CD4-positive, alpha-beta T cell treated with Interleukin-15 for 1 hour (primary cell): ENCODE results near the gene TMEM59.
"Not testable (repeated sequence)": the region's sequence is repeated elsewhere in the genome, so short reads cannot be mapped to it uniquely, and the experiment has no call there.

Experiments used
- DNase-seq: peaks from one replicate; pipeline ENCODE4 v3.0.0-alpha.2; 2020

The TMEM59 gene, protein sequence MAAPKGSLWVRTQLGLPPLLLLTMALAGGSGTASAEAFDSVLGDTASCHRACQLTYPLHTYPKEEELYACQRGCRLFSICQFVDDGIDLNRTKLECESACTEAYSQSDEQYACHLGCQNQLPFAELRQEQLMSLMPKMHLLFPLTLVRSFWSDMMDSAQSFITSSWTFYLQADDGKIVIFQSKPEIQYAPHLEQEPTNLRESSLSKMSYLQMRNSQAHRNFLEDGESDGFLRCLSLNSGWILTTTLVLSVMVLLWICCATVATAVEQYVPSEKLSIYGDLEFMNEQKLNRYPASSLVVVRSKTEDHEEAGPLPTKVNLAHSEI

DNA sequence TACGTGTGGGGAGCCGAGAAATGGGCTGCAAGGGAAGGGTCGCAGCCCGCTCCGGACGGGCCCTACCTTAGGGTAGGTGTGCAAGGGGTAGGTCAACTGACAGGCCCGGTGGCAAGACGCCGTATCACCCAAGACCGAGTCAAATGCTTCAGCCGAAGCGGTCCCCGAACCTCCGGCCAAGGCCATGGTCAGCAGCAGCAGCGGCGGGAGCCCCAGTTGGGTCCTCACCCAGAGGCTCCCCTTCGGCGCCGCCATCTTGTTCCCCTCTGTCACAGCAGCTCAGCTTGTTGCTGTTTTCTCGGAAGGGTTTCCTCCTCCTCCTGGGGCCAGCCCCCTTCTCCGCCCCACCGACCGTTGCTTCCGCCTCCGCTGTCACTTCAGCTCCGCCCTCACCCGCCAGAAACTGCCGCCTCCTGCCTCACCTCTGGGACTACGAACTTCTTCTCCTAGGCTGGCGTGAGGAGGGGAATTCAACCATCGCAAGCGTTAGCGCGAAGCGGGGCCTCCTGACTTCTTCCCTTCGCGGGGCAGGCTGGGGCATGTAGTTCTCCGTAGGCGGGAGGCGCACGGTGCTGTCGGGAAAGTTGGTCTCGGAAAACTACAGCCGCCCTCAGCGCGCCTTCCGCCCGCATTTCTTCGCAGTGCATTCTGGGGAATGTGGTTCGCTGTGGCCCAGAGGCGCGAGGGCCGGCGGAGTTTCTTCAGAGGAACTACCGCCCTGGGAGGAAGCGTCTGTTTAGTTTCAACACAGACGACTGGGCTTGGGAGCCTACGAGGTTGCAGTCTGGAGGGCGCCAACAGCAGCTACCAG lies at the start of gene TMEM59, which contains the start of gene TCEANC2:
Gene TMEM59 (minus strand): TSS at position 271 of the 811 bp plus-strand sequence. CDS start 16 bp downstream, at position 255.
Gene TCEANC2 (plus strand): TSS at position 675 of the 811 bp plus-strand sequence. CDS start 815 bp downstream, outside the sequence.
- DNase-seq, result peak; percentile 99

DNA sequence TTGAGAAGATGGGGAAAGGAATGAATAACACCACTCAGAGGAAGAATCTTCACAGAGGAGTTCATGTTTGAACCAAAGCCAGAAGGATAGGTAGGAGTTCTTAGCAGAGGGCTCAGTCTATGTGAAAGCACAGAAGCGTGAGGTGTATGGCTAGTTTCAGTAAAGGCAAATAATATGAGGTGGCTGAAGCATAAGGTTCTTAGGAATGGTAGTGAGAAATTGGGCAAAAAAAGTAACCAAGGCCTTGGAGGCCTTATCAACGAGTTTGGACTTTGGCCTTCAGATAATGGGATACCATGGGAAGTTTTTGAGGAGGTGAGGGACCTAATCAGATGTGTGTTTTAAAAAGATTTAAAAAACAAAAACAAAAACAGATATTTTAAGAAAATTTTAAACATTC lies 47.5 kb upstream of the TMEM59 start:
- DNase-seq, result no peak

DNA sequence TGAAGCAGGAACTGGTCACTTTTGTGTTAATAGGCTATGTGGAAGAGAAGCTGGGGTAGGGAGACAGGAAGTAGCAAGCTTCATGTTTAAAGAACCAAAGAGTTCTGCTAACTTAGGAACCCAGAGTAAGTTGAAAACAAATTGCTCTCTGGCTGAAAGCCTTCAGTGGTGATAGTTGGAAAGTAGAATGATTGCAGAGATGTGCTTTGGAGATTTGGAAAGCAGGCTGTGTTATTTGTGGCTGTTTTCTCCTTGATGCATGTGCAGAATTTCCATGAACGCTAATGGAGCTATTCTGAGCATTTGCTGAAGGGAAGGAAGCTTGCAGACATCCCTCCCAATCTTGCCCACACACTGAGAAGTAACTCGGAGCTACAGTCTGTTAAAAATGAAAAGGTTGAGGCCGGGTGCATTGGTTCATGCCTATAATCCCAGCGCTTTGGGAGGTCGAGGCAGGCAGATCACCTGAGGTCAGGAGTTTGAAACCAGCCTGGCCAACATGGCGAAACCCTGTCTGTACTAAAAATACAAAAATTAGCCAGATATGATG lies 46.1 kb upstream of the TMEM59 start:
- no peak for DNase-seq

DNA sequence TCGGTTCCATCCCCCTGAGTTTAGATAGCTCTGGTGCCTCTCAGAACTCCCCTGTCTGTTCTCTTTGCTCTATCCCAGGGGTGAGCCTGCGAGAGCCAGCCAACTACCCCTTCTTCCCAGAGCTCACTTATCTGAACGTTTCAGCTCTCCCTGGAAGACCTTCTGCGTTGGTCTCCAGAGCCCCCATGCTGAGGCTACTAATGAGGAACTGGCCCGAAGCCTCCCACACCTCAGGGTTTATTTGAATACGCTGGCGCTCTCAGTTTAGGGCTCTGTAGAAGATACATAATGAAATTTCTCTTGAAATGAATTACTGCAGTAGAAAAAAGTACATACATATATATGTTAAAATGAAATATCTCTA lies 43.9 kb upstream of the TMEM59 start:
- DNase-seq, result no peak

DNA sequence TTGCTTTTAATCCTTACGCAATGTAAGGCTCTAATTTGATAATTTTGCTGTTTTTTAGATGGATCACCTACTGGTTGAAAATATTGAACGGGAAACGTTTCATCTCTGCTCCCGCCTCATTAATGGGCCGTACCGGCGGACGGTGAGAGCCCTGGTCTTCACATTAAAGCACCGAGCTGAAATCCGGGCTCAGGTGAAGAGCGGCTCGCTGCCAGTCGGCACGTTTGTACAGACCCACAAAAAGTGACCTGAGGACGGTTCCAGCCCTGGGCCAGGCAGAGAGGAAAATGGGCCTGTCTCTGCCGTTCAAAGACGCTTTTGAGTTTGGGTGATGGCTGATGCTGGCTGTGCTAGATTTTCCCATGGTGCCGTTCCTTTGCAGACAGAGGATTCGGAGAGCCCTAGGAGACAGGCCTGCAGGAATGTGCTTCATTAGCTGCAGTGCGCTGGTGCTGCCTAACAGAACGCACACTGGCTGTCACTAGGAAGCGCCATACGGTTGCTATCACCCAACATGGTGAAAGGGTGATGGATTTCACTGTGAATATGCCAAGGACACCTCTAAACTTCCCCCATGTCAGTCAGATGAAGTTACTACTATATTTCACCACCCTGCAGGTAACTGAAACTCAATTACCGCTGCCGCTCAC lies 43.3 kb upstream of the TMEM59 start:
- DNase-seq, result no peak

DNA sequence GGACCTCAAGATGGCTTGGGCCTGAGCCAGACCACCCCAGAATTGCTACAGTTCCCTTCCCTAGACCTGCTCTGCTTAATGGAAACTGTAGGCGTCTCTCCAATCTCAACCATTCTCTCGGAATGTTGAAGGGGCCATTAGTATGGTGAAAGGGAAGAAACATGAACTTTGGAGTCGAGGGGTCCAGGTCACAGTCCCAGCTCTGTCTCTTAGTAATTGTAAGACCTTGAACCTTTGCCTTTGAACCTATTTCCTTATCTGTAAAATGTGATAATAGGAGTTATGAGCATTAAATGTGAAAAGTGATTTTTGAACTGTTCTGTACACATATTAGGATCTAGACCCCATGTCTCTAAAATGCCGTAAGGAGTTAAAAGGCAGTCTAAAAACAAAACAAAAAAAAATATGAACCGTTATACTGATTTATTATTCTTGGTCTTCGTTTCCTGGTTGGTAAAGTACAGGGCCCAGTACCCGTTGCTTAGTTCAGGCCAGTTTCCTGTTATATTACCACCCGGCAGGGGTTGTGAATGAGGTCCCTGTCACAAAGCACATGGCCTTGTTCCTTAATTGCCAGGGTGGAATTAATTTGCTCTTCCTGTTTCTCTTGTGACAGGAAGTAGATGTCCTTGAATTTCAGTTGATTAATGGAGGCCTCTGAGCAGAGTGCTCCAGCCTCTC lies 42.7 kb upstream of the TMEM59 start:
- DNase-seq, result peak; percentile 32

DNA sequence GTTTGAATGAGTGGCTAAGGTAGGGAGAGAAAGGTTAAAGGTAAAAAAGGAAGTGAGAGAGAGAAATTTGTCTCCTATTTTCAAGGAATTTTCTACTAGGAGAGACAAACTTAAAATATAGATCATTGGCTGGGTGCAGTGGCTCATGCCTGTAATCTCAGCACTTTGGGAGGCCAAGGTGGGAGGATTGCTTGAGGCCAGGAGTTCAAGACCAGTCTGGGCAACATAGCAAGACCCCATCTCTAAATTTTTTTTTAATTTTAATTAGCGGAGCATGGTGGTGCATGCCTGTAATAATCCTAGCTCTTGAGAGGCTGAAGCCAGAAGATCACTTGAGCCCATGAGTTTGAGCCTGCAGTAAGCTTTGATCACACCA lies 41.7 kb upstream of the TMEM59 start:
- DNase-seq, result not testable (repeated sequence)

DNA sequence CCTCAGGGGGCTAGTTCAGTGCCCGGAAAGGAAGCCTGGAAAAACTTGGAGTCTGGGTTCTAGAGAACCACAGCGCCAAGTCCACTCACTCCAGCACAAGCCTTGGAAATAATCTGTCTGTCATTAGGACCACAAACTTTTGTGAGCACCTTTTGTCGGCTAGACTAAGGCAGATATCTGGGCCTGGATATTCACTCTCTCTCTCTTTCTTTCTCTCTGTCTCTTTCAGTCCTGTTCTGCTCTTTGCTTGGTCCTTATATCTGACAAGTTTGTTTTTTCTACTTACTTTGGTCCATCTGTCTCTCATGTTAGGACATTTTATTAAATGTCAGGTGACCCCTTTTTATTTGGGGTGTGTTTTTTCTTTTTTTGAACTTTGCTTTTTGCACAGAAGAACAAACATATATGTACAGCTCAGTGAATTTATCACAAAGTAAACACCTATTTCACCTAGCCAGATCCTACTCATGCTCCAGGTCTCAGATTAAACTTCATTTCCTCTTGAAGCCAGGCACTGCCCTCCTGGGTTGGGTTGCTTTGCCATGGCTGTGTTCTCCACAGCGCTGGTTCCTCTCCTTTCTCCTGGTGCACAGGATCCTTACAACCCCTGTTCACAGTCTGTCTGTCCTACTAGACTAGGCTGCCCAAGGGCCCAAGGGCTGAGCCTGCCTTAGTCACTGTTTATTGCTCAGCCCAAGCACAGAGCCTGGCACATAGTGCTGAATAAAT lies 41.2 kb upstream of the TMEM59 start:
- DNase-seq, result no peak

DNA sequence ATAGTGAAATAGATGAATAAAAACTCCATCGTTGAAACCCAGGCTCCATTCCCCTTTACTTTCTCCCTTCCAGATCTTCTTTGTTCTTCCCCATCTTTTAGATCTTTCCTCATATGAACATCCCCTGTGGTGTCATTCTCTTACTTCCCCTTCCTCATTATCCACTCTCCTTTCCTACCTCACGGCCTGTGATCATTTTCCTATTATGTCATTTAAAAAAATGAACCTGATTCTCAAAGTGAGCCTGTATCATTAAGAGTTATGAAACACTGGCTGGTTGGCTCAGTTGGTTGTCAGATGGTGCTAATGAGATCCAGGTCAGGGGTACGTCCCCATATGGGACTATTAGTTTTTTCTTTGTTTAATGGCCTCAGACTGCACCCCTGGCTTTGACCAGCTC lies 38.7 kb upstream of the TMEM59 start:
- no peak for DNase-seq

DNA sequence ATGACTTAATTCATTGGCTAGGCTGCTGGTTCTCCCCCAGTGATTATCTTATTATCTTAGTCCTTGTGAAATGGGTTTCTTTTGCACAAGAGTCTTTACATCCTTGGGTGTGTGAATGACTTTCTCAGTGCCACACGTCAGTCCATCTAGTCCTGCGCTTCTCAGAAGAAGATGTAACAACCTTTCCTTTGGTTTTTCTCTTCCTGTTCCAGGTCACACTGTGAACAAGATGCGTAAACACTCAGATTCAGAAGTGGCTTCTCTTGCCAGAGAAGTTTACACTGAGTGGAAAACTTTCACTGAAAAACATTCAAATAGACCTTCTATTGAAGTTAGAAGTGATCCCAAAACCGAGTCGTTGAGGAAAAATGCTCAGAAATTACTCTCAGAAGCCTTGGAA lies 35.4 kb upstream of the TMEM59 start:
- no peak for DNase-seq

DNA sequence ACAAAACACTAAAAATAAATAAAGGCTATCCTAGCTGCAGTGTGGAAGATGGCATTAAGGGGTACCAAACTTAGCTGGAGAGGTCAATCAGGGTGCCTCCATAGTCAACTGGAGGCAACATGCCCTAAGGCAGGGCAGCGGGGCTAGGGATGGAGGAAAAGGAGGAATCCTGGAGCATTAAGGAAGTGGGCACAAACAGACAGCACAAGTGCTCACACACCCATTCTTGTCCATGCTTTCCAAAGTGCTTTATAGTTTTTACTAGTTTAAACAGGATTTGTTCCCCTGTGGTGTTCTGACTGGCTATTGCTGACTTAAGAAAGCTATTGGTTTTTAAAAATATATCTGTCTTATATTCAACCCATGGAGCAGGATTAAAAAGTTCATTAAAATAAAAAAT lies 33.8 kb upstream of the TMEM59 start:
- no peak for DNase-seq

DNA sequence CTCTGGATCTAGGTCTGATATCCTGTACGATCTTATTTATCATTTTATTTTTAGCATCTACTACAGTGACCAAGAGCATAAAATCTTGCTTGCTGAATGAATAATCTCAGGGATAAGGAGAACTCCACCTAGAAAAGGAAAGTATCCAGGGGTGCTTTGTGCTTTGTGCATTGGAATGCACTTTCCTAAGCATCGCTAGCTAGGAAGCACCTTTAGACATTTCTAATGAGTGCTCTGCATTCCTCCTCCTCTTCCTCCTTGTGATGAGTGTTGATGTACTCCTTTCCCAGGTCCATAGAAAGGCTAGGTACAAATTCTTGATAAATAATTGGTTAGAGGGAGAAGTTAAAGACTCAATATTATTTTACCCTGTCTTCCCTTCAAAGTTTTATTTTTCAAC lies 31.8 kb upstream of the TMEM59 start:
- DNase-seq, result no peak

DNA sequence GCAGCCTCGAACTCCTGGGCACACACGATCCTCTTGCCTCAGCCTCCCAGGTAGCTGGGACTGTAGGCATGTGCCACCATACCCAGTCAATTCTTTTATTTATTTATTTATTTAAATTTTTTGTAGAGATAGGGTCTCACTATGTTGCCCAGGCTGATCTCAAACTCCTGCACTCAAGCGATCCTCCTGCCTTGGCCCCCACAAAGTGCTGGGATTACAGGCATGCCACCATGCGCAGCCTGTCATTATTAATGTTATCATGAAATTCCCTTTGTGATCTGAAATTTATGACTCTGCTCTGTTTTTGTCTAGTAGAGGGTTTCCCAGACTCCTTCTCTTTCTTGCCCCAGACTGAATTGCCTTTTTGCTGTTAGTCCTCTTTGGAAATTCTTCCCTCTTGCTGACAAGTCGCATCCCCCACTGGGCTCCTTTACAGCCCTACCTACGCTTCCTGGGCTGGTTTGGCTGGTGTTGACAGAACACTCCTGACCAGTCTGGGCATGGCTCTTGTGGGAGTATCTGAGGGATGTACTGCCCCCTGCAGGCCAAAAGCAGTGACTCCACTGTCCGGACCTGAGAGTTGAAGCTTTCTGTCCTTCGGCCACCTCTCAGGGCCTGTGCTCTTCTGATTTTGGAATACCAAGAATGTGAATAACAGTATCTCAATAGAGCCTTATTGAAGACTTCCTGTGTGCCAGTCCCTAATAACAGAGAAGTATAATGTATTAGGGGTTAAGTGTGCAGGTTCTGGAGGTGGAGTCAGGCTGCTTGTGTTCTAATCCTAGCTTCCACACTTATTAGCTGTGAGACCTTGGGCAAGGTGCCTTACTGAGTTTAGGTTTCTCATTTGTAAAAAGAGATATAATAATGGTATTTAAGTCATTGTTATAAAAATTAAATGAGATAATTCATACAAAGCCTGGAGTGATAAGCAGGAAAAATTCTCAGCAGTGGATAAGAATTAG lies 28.6 kb upstream of the TMEM59 start:
- DNase-seq, result peak; percentile 48

DNA sequence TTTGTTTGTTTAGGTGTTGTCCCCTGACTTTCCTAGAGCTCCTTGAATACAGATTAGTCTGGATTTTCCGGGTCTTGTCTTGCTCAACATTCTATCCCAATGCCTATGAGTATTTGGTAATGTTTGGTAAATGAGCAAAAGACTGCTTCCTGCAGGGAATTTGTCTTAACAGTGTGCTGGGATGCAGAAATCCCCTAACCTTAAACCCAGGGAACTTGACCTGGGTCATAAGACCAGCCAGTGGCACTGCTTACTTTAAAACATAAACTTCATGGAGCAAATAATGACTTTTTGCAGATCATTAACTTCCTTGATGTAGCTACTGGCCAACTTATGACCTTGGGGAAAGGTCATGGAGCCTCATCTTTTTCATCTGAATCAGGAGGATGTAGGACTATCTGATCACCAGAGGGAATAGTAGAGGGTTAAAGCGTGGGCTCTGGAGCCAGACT lies 27.6 kb upstream of the TMEM59 start:
- no peak for DNase-seq

DNA sequence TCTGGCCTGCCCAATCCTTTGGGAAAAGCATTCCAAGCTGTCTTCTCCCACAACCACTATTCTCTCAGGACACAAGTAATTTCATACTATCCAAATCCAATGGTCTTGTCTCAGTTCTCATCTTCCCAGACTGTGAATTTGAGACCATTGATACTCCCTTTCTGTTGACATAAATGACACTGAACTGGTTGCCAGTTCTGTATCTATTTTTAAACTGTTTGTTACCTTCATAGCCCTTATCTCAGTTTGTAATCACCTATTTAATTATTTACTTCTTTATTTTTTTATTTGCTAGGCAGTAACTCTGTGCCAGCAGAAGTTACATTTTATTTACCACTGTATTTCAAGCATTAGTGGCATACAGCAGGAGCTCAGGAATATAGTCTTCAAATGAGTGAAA lies 24.4 kb upstream of the TMEM59 start:
- no peak for DNase-seq

DNA sequence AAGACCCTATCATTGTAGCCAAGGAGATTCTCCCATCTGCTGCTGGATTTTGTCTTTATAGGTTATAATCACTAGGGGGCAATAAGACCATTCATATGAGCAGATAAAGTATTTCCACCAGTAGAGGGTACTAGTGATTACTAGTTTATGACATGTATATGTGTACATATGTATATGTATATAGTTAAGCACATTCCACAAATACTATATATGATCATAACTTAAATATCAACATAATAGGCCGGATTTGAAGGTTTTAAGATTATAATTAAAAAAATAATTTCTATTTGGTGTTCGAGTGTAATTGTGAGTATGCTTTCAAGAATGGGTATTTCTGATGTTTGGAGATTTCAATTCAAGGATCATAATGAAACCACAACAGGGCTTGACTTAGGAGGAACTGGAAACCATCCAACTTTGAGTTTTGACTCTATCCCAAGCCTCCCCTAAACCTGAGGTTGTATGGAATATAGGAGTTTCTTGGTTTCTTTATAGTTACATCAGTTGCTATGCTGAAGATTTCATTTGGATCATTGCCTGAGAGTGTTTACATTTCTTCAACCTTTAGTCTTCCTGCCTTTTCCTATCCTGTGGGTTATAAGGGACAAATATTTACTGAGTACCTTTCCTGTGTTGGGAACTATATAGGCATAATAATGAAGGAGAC lies 17.3 kb upstream of the TMEM59 start:
- no peak for DNase-seq

DNA sequence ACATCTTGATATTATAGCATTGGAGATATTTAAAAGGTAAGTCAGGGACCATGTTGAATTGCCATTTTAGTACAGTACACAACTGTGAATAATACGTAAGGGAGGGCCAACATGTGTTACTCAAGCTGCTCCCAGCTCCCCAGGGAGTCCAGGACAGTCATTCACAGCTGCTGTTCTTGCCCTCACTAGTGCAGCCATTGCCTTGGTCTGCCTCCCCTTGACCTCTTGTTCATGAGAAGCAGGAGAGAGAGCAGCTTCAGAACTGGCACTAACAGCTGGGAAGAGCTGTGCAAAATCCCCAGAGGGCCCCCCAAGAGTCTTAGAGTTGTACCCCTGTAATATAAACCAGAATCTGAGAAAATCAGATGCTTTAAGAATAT lies 16.8 kb upstream of the TMEM59 start:
- DNase-seq, result no peak

DNA sequence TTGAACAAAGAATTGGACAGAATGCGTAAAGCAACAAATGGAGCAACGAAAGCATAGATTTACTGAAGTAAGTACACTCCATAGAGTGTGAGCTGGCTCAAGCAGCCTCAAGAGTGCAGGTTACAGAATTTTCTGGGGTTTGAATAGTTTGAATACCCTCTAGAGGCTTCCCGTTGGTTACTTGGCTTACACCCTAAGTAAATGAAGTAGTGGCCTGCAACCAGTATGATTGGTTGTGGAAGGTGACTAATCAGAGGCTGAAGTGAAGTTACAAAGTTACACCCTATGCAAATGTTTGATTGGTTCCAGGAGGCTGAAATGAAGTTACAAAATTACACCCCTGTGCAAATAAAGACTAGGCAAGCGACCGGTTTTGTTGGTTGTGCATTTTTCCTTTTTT lies 11.3 kb upstream of the TMEM59 start:
- no peak for DNase-seq

DNA sequence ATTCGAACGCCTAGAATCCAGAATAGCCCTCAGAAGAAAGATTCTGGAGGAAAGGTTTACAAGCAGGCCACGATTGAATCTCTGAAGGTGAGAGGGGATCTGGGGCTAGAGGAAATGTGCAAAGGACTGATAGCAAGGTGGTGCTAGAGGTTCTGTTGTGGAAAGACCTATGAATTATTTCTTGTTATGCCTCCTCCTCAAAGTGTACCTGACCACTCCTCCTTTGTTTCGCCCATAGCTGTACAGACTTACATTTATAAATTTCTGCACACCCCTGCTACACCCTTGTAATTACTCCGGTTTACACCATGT lies 1.4 kb upstream of the TMEM59 start:
- no peak for DNase-seq

DNA sequence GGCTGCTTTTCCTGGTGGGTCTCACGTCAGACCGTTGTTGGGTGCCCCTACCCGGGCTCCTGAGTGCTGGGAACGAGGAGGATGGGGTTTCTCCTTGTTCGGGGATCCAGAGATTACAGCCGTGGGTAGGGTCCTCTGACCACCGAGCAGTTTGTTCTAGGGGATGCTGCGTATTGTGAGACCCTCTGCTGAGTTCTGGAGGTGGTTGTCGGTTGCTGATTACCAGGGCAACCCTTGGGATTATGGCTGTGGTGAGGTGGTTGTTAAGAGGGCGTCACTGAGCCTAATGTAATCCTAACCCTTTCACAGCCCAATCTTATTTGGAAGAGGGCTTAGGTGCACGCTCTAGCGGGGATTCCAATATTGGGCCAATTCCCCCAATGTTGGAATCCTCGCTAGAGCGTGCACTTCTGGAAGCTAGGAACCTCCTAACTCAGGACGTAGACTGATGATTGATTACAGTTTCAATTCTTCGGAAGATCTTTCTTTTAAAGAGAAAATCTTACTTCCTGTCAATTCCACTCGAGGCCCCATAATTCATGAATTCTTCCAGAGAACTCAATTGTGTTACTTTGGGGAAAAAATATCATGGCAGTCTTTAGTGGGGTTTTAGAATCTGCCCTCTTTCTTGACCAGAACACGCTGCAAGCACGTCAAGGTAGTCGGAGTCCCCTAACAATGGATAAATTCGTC lies 887 bp upstream of the TMEM59 start:
- no peak for DNase-seq
